Gastrocnemius medialis (tissue), 4 donors: ENCODE measurements around the gene PALLD. TPM values are rescaled to one million over a fixed set of nuclear protein-coding genes. Genes with fewer than 3 reads are reported as not detected.

Source experiments
- ATAC-seq, 2 donors: fragments of 150-250 bp; one replicate each; pipeline ENCODE4 v1.9.1; 2016
- DNase-seq, 2 donors: peaks; one replicate each; pipeline ENCODE4 v3.0.0-alpha.2; 2019
- H3K27ac ChIP-seq, 4 donors: fragments of 200-600 bp; sonication (generic); 1 replicate in 1 of 4; 2 replicates in 3 of 4; pipeline ENCODE4 v1.5.1; 2016 to 2018; ENCODE audit warnings: mild to moderate bottlenecking in 2 of 4, moderate library complexity in 1 of 4
- H3K27me3 ChIP-seq, 3 donors: fragments of 200-600 bp; sonication (generic) in 2 of 3; 1 replicate in 1 of 3; 2 replicates in 2 of 3; pipeline versions ENCODE4 v1.5.1 to v1.6.0; 2016 to 2019; ENCODE audit warnings: mild to moderate bottlenecking in 1 of 3, moderate library complexity in 1 of 3
- H3K36me3 ChIP-seq, 2 donors: fragments of 200-600 bp; sonication (generic) in 1 of 2; one replicate each; pipeline ENCODE4 v1.5.1; 2017 to 2018
- H3K4me1 ChIP-seq, 2 donors: fragments of 200-600 bp; sonication (generic) in 1 of 2; one replicate each; pipeline ENCODE4 v1.5.1; 2016 to 2017; ENCODE audit warnings: mild to moderate bottlenecking in 2 of 2
- H3K4me3 ChIP-seq, 4 donors: fragments of 200-600 bp; sonication (generic) in 3 of 4; 1 replicate in 1 of 4; 2 replicates in 3 of 4; pipeline ENCODE4 v1.5.1; 2016 to 2019; ENCODE audit warnings: mild to moderate bottlenecking in 2 of 4
- H3K9me3 ChIP-seq, 3 donors: fragments of 200-600 bp; sonication (generic) in 2 of 3; 1 replicate in 1 of 3; 2 replicates in 2 of 3; pipeline ENCODE4 v1.5.1; 2016 to 2019
- POLR2A ChIP-seq, 2 donors: fragments of 450-650 bp; IDR thresholded peaks; one replicate each; pipeline ENCODE4 v1.6.1; 2017; ENCODE audit warnings: antibody characterized with exemption in 2 of 2, mild to moderate bottlenecking in 2 of 2, moderate library complexity in 2 of 2
- in situ Hi-C, 4 donors: fragments of 200-750 bp; cut with MboI; loops; one replicate each; pipeline versions ENCODE4 v1.15.0 to v1.8.0; 2017; ENCODE audit warnings: low sequenced_read_pairs in 4 of 4
- intact Hi-C: fragments of 100-400 bp; cut with DNase I; formaldehyde crosslinking; loops from one replicate; pipeline ENCODE4 v1.15.1; 2023; ENCODE audit warnings: low total_unique reads
- total RNA-seq, 4 donors: library from RNA; depleted of rRNA; stranded (reverse); fragments of >200 nt; gene quantifications; one replicate each; pipeline versions ENCODE4 v1.1.0 to v1.2.3, GENCODE V29; 2016
- TF ChIP-seq, protein P1 (sequence below), 5 experiments: fragments of 450-650 bp in 3 of 5; fragments of 200-600 bp in 2 of 5; sonication (generic) in 2 of 5; IDR thresholded peaks in 4 of 5; conservative IDR thresholded peaks in 1 of 5; 1 replicate in 4 of 5; 2 replicates in 1 of 5; pipeline ENCODE4 v1.5.1; 2016 to 2019; ENCODE audit warnings: antibody characterized with exemption in 5 of 5, mild to moderate bottlenecking in 3 of 5, moderate library complexity in 3 of 5

The PALLD gene
- total RNA-seq, 4 donors from 2014 or later: 165 to 439 (median 319) TPM

DNA sequence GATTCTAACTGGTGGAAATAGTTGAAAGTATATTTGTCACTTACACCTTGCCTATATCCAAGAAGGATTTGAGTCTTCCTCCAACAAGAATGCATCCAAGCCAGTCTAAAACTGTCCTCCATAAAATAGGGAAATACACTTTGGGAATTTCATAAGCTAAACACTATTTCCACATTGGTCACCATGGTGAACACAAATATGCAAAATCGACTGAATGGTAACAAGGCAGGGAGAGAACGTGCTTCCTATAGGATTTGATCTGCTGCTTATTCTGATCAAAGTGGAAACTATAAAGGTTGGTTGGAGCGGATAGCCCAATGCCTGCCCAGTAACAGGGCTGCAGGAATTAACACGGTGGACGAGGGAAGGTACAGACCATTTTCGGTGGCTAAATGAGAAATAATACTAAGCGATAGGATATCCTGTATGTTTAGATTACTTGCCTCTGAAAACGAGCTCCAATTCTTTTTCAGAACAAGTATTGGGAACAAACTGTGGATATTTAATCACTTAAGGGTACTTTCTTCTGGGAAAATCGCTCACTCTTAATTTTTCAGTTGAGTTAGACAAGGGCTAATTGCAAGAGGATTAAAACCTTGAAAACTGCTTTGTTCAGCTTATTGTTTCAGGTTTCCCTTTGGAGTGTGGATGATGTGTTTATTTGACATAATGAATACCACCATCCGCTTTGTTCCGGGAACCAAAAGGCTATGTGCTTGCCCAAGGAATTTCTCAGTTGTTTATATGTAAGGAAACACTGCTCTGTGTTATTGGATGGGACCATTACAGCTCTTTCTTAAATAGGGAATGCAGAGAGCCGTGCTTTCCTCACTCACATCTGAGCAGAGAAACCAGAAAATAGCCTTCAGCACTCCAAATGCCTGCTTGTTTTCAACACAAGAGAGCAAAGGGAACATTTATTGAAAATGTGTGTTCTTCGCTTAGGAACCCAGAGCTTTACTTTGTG is 318.8 kb downstream of the PALLD start:
- in situ Hi-C loops: no loop called here
- Histone ChIP-seq H3K4me1 (peaks cover 36 to 50% of the 10 kb centered on the region in 2 donors), H3K36me3 (no peaks in the 10 kb centered on the region), H3K9me3 (no peaks in the 10 kb centered on the region), H3K4me3 (peak overlapping the region in 3 of 4 donors; percentile 32 to 39 (median 36)), H3K27me3 (no peaks in the 10 kb centered on the region), H3K27ac (peak overlapping the region; percentile 61 to 81 (median 66))
- intact Hi-C loops: loop anchor here (10.0 kb wide), 1 partner anchor 311 kb away; no protein-coding TSS in a partner anchor
- ATAC-seq (no peak), DNase-seq (no peak)
- TF ChIP-seq, protein P1, sequence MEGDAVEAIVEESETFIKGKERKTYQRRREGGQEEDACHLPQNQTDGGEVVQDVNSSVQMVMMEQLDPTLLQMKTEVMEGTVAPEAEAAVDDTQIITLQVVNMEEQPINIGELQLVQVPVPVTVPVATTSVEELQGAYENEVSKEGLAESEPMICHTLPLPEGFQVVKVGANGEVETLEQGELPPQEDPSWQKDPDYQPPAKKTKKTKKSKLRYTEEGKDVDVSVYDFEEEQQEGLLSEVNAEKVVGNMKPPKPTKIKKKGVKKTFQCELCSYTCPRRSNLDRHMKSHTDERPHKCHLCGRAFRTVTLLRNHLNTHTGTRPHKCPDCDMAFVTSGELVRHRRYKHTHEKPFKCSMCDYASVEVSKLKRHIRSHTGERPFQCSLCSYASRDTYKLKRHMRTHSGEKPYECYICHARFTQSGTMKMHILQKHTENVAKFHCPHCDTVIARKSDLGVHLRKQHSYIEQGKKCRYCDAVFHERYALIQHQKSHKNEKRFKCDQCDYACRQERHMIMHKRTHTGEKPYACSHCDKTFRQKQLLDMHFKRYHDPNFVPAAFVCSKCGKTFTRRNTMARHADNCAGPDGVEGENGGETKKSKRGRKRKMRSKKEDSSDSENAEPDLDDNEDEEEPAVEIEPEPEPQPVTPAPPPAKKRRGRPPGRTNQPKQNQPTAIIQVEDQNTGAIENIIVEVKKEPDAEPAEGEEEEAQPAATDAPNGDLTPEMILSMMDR (IDR thresholded peaks at IDR 0.05 in 4 of 5, conservative IDR thresholded peaks at IDR 0.05 in 1 of 5): no peak
- no peak for TF ChIP-seq POLR2A (IDR thresholded peaks at IDR 0.05)

DNA sequence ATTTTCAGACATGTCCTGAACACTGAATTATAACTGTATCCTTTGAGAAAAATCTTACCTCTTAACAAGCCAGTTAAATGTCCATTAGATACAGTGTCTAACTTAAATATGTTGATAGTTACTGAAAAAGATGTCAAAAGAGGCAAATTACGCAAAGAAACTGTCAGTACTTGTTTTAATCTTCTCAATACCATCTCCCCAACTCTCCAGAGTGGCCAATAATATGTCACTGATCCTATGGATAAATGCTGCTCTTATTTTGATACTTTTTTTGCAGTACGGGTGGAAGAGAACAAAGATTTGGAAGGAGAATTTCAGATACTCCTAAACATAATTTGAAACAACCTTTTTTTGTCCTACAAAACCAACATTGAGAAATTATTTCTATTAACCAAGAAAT is 320.5 kb downstream of the PALLD start:
- no peaks in the 10 kb centered on the region for H3K27me3 ChIP-seq
- H3K9me3 ChIP-seq: no peaks in the 10 kb centered on the region
- peaks cover 32 to 39% of the 10 kb centered on the region in 2 donors for H3K4me1 ChIP-seq
- H3K27ac ChIP-seq: peak overlapping the region; percentile 61 to 81 (median 66)
- no peaks in the 10 kb centered on the region for H3K36me3 ChIP-seq
- DNase-seq: no peak
- in situ Hi-C loops: no loop called here
- TF ChIP-seq, protein P1 (IDR thresholded peaks at IDR 0.05 in 4 of 5, conservative IDR thresholded peaks at IDR 0.05 in 1 of 5): no peak
- no peak for TF ChIP-seq POLR2A (IDR thresholded peaks at IDR 0.05)
- peak overlapping the region in 3 of 4 donors; percentile 36 to 39 (median 38) for H3K4me3 ChIP-seq
- ATAC-seq: no peak
- intact Hi-C loops: loop anchor here (1.0 to 10.0 kb wide), 2 partner anchors 14 to 313 kb away; no protein-coding TSS in a partner anchor

DNA sequence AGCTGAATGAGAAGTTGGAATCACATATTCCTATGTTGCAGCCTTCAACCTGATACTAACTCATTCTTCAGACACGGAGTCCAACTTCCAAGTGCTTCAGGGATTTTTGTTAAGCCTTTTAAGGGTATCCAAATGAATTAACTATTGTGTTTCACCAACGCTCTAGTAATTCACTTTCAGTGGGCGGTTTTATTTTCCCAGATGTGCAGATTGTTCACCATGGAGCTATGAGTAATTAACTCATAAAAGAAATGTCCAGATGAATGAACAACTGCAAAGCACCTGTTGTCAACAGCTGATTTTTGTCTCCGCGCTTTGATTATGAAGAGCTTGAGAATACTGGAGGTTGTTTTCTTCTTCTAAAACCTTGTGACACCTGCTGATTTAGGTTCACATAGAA is 325.6 kb downstream of the PALLD start:
- no peak for ATAC-seq
- TF ChIP-seq POLR2A (IDR thresholded peaks at IDR 0.05): no peak
- TF ChIP-seq, protein P1 (IDR thresholded peaks at IDR 0.05 in 4 of 5, conservative IDR thresholded peaks at IDR 0.05 in 1 of 5): no peak
- intact Hi-C loops: no loop called here
- in situ Hi-C loops: no loop called here
- H3K27ac ChIP-seq: no peak overlapping the region
- H3K4me1 ChIP-seq: peaks cover 13 to 21% of the 10 kb centered on the region in 2 donors
- no peak overlapping the region for H3K4me3 ChIP-seq
- H3K9me3 ChIP-seq: no peaks in the 10 kb centered on the region
- H3K36me3 ChIP-seq: no peaks in the 10 kb centered on the region
- H3K27me3 ChIP-seq: no peaks in the 10 kb centered on the region
- DNase-seq: no peak

DNA sequence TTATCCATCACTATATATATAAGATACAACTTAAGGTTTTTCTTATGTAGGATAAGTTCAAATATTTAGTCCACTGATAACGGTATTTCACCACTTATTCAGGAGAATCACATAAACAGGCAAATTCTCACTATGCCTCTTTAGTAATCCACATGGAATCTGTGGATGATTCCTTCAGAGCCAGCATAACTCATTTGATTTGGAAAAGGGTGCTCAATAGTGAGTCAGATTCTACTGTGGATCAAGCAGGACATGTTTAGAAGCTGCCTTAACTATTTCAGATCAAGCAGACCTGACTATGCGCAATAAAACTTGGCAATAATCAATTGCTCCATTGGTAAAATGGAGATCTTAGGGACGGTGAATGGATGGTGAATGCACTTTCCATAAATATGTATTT is 329.1 kb downstream of the PALLD start:
- no peak overlapping the region for H3K4me3 ChIP-seq
- DNase-seq: no peak
- no peaks in the 10 kb centered on the region for H3K9me3 ChIP-seq
- H3K27me3 ChIP-seq: no peaks in the 10 kb centered on the region
- H3K4me1 ChIP-seq: peaks cover 0 to 2% of the 10 kb centered on the region in 2 donors
- in situ Hi-C loops: no loop called here
- H3K27ac ChIP-seq: no peak overlapping the region
- no peaks in the 10 kb centered on the region for H3K36me3 ChIP-seq
- no peak for ATAC-seq
- intact Hi-C loops: no loop called here
- no peak for TF ChIP-seq POLR2A (IDR thresholded peaks at IDR 0.05)
- TF ChIP-seq, protein P1 (IDR thresholded peaks at IDR 0.05 in 4 of 5, conservative IDR thresholded peaks at IDR 0.05 in 1 of 5): no peak
